ENCODE data around the gene MRFAP1L1. TPM values are rescaled to one million over a fixed set of nuclear protein-coding genes. Genes with fewer than 3 reads are reported as not detected.

Gene MRFAP1L1
- total RNA-seq, 1 donor from 2014 or later: 46.6 TPM

GRCh38 chr4:6721121-6721520, 11.5 kb upstream of the MRFAP1L1 start:
- no peak overlapping the region for H3K27ac ChIP-seq
- intact Hi-C loops (cut with DNase I): loop anchor here (5.0 to 10.0 kb wide), 2 partner anchors 156 to 354 kb away; no protein-coding TSS in a partner anchor
- no peak for TF ChIP-seq CTCF (IDR thresholded peaks at IDR 0.05)
- no peak overlapping the region for H3K4me3 ChIP-seq
- ATAC-seq (no peak), DNase-seq (no peak)
- peaks cover 10% of the 10 kb centered on the region for H3K36me3 ChIP-seq
- peaks cover 16% of the 10 kb centered on the region for H3K4me1 ChIP-seq
- H3K27me3 ChIP-seq: no peaks in the 10 kb centered on the region
- no peaks in the 10 kb centered on the region for H3K9me3 ChIP-seq

- peak; percentile 79 for ATAC-seq
- intact Hi-C loops (cut with DNase I): loop anchor here (5.0 to 10.0 kb wide), 2 partner anchors 157 to 355 kb away; no protein-coding TSS in a partner anchor
- H3K4me3 ChIP-seq: no peak overlapping the region
Measured at GRCh38 chr4:6720202-6720699, 10.6 kb upstream of the MRFAP1L1 start.

GRCh38 chr4:6719611-6720179, 10.0 kb upstream of the MRFAP1L1 start:
- no peak overlapping the region for H3K27ac ChIP-seq
- no peaks in the 10 kb centered on the region for H3K9me3 ChIP-seq
- H3K4me3 ChIP-seq: no peak overlapping the region
- DNase-seq (no peak), ATAC-seq (no peak)
- peaks cover 10% of the 10 kb centered on the region for H3K36me3 ChIP-seq
- peaks cover 16% of the 10 kb centered on the region for H3K4me1 ChIP-seq
- intact Hi-C loops (cut with DNase I): loop anchor here (5.0 to 10.0 kb wide), 2 partner anchors 158 to 355 kb away; no protein-coding TSS in a partner anchor
- no peaks in the 10 kb centered on the region for H3K27me3 ChIP-seq
- TF ChIP-seq CTCF (IDR thresholded peaks at IDR 0.05): no peak

More at GRCh38 chr4:6720202-6720699, 10.6 kb upstream of the MRFAP1L1 start:
- Histone ChIP-seq H3K4me1 (peaks cover 16% of the 10 kb centered on the region), H3K27ac (no peak overlapping the region), H3K36me3 (peaks cover 10% of the 10 kb centered on the region), H3K9me3 (no peaks in the 10 kb centered on the region), H3K27me3 (no peaks in the 10 kb centered on the region)
- DNase-seq: peak; percentile 92
- peak; percentile 94 for TF ChIP-seq CTCF (IDR thresholded peaks at IDR 0.05)

- Histone ChIP-seq H3K4me1 (peaks cover 16% of the 10 kb centered on the region), H3K27ac (no peak overlapping the region), H3K27me3 (no peaks in the 10 kb centered on the region), H3K36me3 (peaks cover 10% of the 10 kb centered on the region), H3K4me3 (no peak overlapping the region), H3K9me3 (no peaks in the 10 kb centered on the region)
- no peak for ATAC-seq
- DNase-seq: no peak
- intact Hi-C loops (cut with DNase I): no loop called here
- no peak for TF ChIP-seq CTCF (IDR thresholded peaks at IDR 0.05)
Measured at GRCh38 chr4:6718932-6719610, 9.4 kb upstream of the MRFAP1L1 start.

- intact Hi-C loops (cut with DNase I): no loop called here
- no peak for DNase-seq
- Histone ChIP-seq H3K9me3 (no peaks in the 10 kb centered on the region), H3K4me1 (peaks cover 16% of the 10 kb centered on the region), H3K4me3 (peak overlapping the region; percentile 77), H3K27ac (peak overlapping the region; percentile 93), H3K27me3 (no peaks in the 10 kb centered on the region), H3K36me3 (peaks cover 10% of the 10 kb centered on the region)
- ATAC-seq: no peak
- TF ChIP-seq CTCF (IDR thresholded peaks at IDR 0.05): no peak
Measured at GRCh38 chr4:6716958-6717655, 7.4 kb upstream of the MRFAP1L1 start.

All from upper lobe of right lung (tissue), 1 donor.